H1 (cell line): ENCODE results near the gene PPA2. TPM values are rescaled to one million over a fixed set of nuclear protein-coding genes. Genes with fewer than 3 reads are reported as not detected.

Source experiments
- CTCF ChIA-PET: fragments of 300-600 bp; sonication (Branson Sonifier 250); formaldehyde crosslinking; loops from one replicate; lab custom pipeline; 2021; ENCODE audit not compliant: partially characterized antibody; lab: Charles Lee
- POLR2A ChIA-PET: fragments of 300-600 bp; sonication (Branson Sonifier 250); formaldehyde crosslinking; loops from one replicate; lab custom pipeline; 2021; ENCODE audit warnings: inconsistent platforms; ENCODE audit not compliant: partially characterized antibody; lab: Charles Lee
- DNase-seq, 2 experiments: peaks; one replicate each; pipeline versions ENCODE4 v3.0.0 to v3.0.0-alpha.2; 2010 to 2022; ENCODE audit warnings: low spot score in 2 of 2, low read depth in 1 of 2, mixed read lengths in 1 of 2
- FAIRE-seq: peaks from 2 replicates; lab custom pipeline; 2011; peaks lifted over from hg19 to GRCh38; lab: Jason Lieb, UNC
- H2AFZ ChIP-seq: 2 replicates; pipeline ENCODE4 v1.8.1; 2012; ENCODE audit warnings: low read length, inconsistent platforms
- H2AK5ac ChIP-seq: 2 replicates; pipeline ENCODE4 v1.6.1; 2013; ENCODE audit warnings: low read depth, low read length
- H2BK120ac ChIP-seq: replicated peaks from 2 replicates; pipeline ENCODE3; 2013; ENCODE audit warnings: low read depth, low read length, inconsistent platforms
- H2BK12ac ChIP-seq: 2 replicates; pipeline ENCODE4 v1.6.1; 2013; ENCODE audit warnings: low read depth, low read length
- H2BK15ac ChIP-seq: 2 replicates; pipeline ENCODE4 v1.6.1; 2013; ENCODE audit warnings: low read length
- H2BK20ac ChIP-seq: 2 replicates; pipeline ENCODE4 v1.6.1; 2013; ENCODE audit warnings: low read length
- H2BK5ac ChIP-seq: 2 replicates; pipeline ENCODE4 v1.6.1; 2013; ENCODE audit warnings: low read depth, low read length
- H3K14ac ChIP-seq: 2 replicates; pipeline ENCODE4 v1.6.1; 2013; ENCODE audit warnings: inconsistent platforms; ENCODE audit not compliant: insufficient read length
- H3K18ac ChIP-seq: 2 replicates; pipeline ENCODE4 v1.6.1; 2013; ENCODE audit warnings: low read length; ENCODE audit errors: extremely low read depth
- H3K23ac ChIP-seq: 2 replicates; pipeline ENCODE4 v1.6.1; 2013; ENCODE audit warnings: inconsistent platforms; ENCODE audit not compliant: insufficient read length
- H3K23me2 ChIP-seq: 2 replicates; pipeline ENCODE4 v1.6.1; 2013; ENCODE audit warnings: low read depth, low read length
- H3K27ac ChIP-seq: 2 replicates; pipeline ENCODE4 v1.6.1; 2011; ENCODE audit warnings: low read depth, low read length, inconsistent platforms
- H3K27me3 ChIP-seq, 4 experiments: replicated peaks in 1 of 4; 1 replicate in 1 of 4; 2 replicates in 3 of 4; pipeline versions ENCODE4 v1.6.1 to v1.8.1; 2011 to 2013; ENCODE audit warnings: low read length in 3 of 4, mild to moderate bottlenecking in 3 of 4, inconsistent platforms in 2 of 4, mixed read lengths in 2 of 4, moderate library complexity in 1 of 4; ENCODE audit not compliant: control insufficient read depth in 3 of 4, insufficient read depth in 3 of 4; ENCODE audit errors: extremely low read depth in 1 of 4
- H3K36me3 ChIP-seq, 4 experiments: 2 replicates each; pipeline versions ENCODE4 v1.6.1 to v1.8.1; 2011 to 2013; ENCODE audit warnings: mild to moderate bottlenecking in 4 of 4, low read length in 3 of 4, moderate library complexity in 2 of 4, control low read depth in 1 of 4, inconsistent platforms in 1 of 4; ENCODE audit not compliant: insufficient read depth in 4 of 4, control insufficient read depth in 2 of 4
- H3K4ac ChIP-seq: replicated peaks from 2 replicates; pipeline ENCODE3; 2013; ENCODE audit warnings: low read length, low read depth, mixed read lengths, inconsistent platforms; ENCODE audit not compliant: insufficient read length
- H3K4me1 ChIP-seq, 4 experiments: replicated peaks in 1 of 4; 1 replicate in 1 of 4; 2 replicates in 3 of 4; pipeline versions ENCODE4 v1.6.1 to v1.8.1; 2011 to 2013; ENCODE audit warnings: low read length in 3 of 4, inconsistent platforms in 2 of 4, mixed read lengths in 1 of 4; ENCODE audit not compliant: insufficient read depth in 4 of 4, control insufficient read depth in 3 of 4
- H3K4me2 ChIP-seq, 2 experiments: 2 replicates each; pipeline versions ENCODE4 v1.6.1 to v1.8.1; 2011 to 2013; ENCODE audit warnings: low read depth in 2 of 2, low read length in 2 of 2, control low read depth in 1 of 2, inconsistent platforms in 1 of 2, mild to moderate bottlenecking in 1 of 2; ENCODE audit not compliant: insufficient read depth in 1 of 2
- H3K4me3 ChIP-seq, 4 experiments: fragments of 200-600, 300-600 bp in 1 of 4; sonication (generic), shearing (Covaris generic), sonication (Bioruptor Twin) in 1 of 4; 2 replicates each; pipeline versions ENCODE4 v1.5.1 to v1.8.1; 2011 to 2016; ENCODE audit warnings: low read length in 4 of 4, low read depth in 3 of 4, control low read depth in 2 of 4, inconsistent platforms in 2 of 4, mild to moderate bottlenecking in 2 of 4, mixed read lengths in 1 of 4, moderate library complexity in 1 of 4; ENCODE audit not compliant: insufficient read depth in 2 of 4; ENCODE audit errors: extremely low read depth in 1 of 4
- H3K56ac ChIP-seq: replicated peaks from 2 replicates; pipeline ENCODE3; 2013; ENCODE audit warnings: low read depth, mild to moderate bottlenecking, mixed read lengths, low read length, inconsistent platforms; ENCODE audit not compliant: insufficient read length
- H3K79me1 ChIP-seq: 2 replicates; pipeline ENCODE4 v1.6.1; 2013; ENCODE audit warnings: low read depth, low read length, control low read depth
- H3K79me2 ChIP-seq, 2 experiments: 2 replicates each; pipeline versions ENCODE4 v1.6.1 to v1.8.1; 2012 to 2013; ENCODE audit warnings: low read length in 2 of 2, mild to moderate bottlenecking in 2 of 2, inconsistent platforms in 1 of 2; ENCODE audit not compliant: insufficient read depth in 2 of 2, control insufficient read depth in 1 of 2
- H3K9ac ChIP-seq, 4 experiments: replicated peaks in 1 of 4; 1 replicate in 1 of 4; 2 replicates in 3 of 4; pipeline versions ENCODE4 v1.6.1 to v1.8.1; 2011 to 2013; ENCODE audit warnings: low read depth in 3 of 4, low read length in 3 of 4, control low read depth in 2 of 4, mild to moderate bottlenecking in 2 of 4, moderate library complexity in 2 of 4, inconsistent platforms in 1 of 4; ENCODE audit errors: extremely low read depth in 1 of 4
- H3K9me3 ChIP-seq, 2 experiments: 2 replicates each; pipeline versions ENCODE4 v1.6.1 to v1.8.1; 2012 to 2013; ENCODE audit warnings: mild to moderate bottlenecking in 2 of 2, moderate library complexity in 2 of 2, control low read depth in 1 of 2, inconsistent platforms in 1 of 2, low read depth in 1 of 2, low read length in 1 of 2, mixed read lengths in 1 of 2; ENCODE audit not compliant: insufficient read depth in 2 of 2
- H4K20me1 ChIP-seq, 2 experiments: replicated peaks in 1 of 2; 2 replicates each; pipeline versions ENCODE3 to v1.8.1; 2011 to 2013; ENCODE audit warnings: inconsistent platforms in 2 of 2, low read length in 2 of 2, mild to moderate bottlenecking in 1 of 2; ENCODE audit not compliant: insufficient read depth in 2 of 2, control insufficient read depth in 1 of 2
- H4K5ac ChIP-seq: 2 replicates; pipeline ENCODE4 v1.6.1; 2013; ENCODE audit warnings: low read length, low read depth, mixed read lengths, inconsistent platforms; ENCODE audit not compliant: insufficient read length
- H4K8ac ChIP-seq: 2 replicates; pipeline ENCODE4 v1.8.0; 2013; ENCODE audit warnings: mild to moderate bottlenecking, moderate library complexity, low read length, inconsistent platforms; ENCODE audit not compliant: insufficient read depth; ENCODE audit errors: extremely low read depth
- H4K91ac ChIP-seq: replicated peaks from 2 replicates; pipeline ENCODE3; 2013; ENCODE audit warnings: low read length, mixed read lengths, inconsistent platforms; ENCODE audit not compliant: insufficient read length
- ASH2L ChIP-seq: fragments of 200-600, 300-600 bp; sonication (generic); IDR thresholded peaks from one replicate; pipeline ENCODE4 v1.7.1; 2017; ENCODE audit warnings: low read length
- CEBPB ChIP-seq: IDR thresholded peaks from 2 replicates; pipeline ENCODE4 v1.6.1; 2012; ENCODE audit warnings: low read depth, low read length
- MAX ChIP-seq: IDR thresholded peaks from 2 replicates; pipeline ENCODE4 v1.6.1; 2012; ENCODE audit warnings: inconsistent platforms
- WGBS, 2 experiments: shearing (Covaris generic) in 1 of 2; methylation state at CpG; one replicate each; pipeline versions ENCODE4 v1.1.6 to v1.1.7; 2013 to 2015; ENCODE audit warnings: low lambda C conversion rate in 2 of 2, mixed read lengths in 2 of 2, inconsistent platforms in 1 of 2, low coverage in 1 of 2, missing lambda C conversion rate in 1 of 2; ENCODE audit not compliant: insufficient replicate concordance in 2 of 2, insufficient coverage in 1 of 2, insufficient read length in 1 of 2; ENCODE audit errors: extremely low coverage in 1 of 2, missing lambda C conversion rate in 1 of 2; 5-methylcytosine and 5-hydroxymethylcytosine counted together
- polyA plus RNA-seq, 7 experiments: library from polyadenylated mRNA; depleted of rRNA in 3 of 7; stranded (reverse) in 5 of 7; unstranded in 2 of 7; fragments of >200 nt in 5 of 7; fragments of 200-250 nt in 2 of 7; gene quantifications; 1 replicate in 5 of 7; 2 replicates in 1 of 7; 4 replicates in 1 of 7; pipeline versions ENCODE4 v1.2.1 to v1.2.3, GENCODE V29; 2011 to 2013; ENCODE audit warnings: missing spikeins in 2 of 7, mixed read lengths in 2 of 7
- total RNA-seq: library from RNA; stranded (reverse); fragmentation: NEBNext Ultra II Directional; extraction: Animal tissue kit (Norgen Biotek cat#: 25700); gene quantifications from 2 replicates; pipeline ENCODE4 v1.2.1, GENCODE V29; 2021

The PPA2 gene
- total and polyA plus RNA-seq, 2 of the 8 experiments (the other 6 are each of a cell fraction or from before 2014, with no cell fraction given), result 24.9 to 62.7 TPM

DNA sequence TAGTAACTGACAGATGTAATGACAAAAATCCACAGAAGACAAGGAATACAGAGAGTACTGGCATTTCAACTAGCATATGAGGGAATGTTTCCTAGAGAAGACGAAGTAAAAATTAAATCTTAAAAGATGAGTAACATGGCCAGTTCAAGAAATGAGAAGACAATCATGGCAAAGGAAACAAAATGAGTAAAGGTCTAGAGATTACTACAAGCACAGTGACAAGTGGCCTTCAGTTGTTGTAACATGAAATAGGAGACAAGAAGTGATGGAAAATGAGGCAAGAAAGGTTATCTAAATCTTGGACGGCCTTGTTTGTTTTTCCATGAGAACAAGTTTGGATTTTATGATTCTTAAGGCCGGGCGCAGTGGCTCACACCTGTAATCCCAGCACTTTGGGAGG is 81.0 kb downstream of the PPA2 start:
- Histone ChIP-seq H3K27me3 (no peaks in the 10 kb centered on the region), H3K14ac (no peak overlapping the region), H2AK5ac (no peak overlapping the region), H3K23ac (no peak overlapping the region), H2BK20ac (no peak overlapping the region), H2AFZ (no peak overlapping the region), H3K36me3 (no peaks in the 10 kb centered on the region), H3K56ac (no peak overlapping the region), H2BK120ac (no peak overlapping the region), H2BK15ac (no peak overlapping the region), H3K4me1 (no peaks in the 10 kb centered on the region), H3K79me2 (no peaks in the 10 kb centered on the region), H3K23me2 (no peaks in the 10 kb centered on the region), H3K18ac (no peak overlapping the region), H3K4me2 (no peak overlapping the region), H3K4me3 (no peak overlapping the region), H4K91ac (no peak overlapping the region), H4K5ac (no peak overlapping the region), H3K9me3 (no peaks in the 10 kb centered on the region), H3K4ac (no peak overlapping the region)
- POLR2A ChIA-PET, result no interaction called here
- WGBS, 2 experiments, result 95% methylated on average over 4 of the region's 4 CpGs; no CpG with 5 or more reads in 1 of the 2 experiments
- no peak for DNase-seq
- CTCF ChIA-PET, result no interaction called here
- TF ChIP-seq MAX (no peak), ASH2L (no peak), CEBPB (no peak)
- TF ChIP-seq, all 59 proteins: peak for 0
- Histone ChIP-seq H4K20me1 (no peaks in the 10 kb centered on the region), H2BK5ac (no peak overlapping the region), H2BK12ac (no peak overlapping the region), H3K27ac (no peak overlapping the region), H4K8ac (no peak overlapping the region), H3K79me1 (no peaks in the 10 kb centered on the region), H3K9ac (no peak overlapping the region)
- FAIRE-seq, result no peak
